SU-DHL-6 (cell line): ENCODE measurements around the gene C3orf18.

Source experiments
- H2AFZ ChIP-seq: fragments of 200-600 bp; sonication (generic); 2 replicates; pipeline ENCODE4 v1.6.1; 2014; ENCODE audit warnings: low read depth, mild to moderate bottlenecking, moderate library complexity, mixed read lengths, antibody characterized with exemption, low read length; ENCODE audit not compliant: severe bottlenecking
- H3F3A ChIP-seq: fragments of 200-600 bp; shearing (Covaris generic); 2 replicates; pipeline ENCODE4 v1.6.0; 2016; ENCODE audit warnings: antibody characterized with exemption, mild to moderate bottlenecking; ENCODE audit not compliant: insufficient read depth
- H3K27ac ChIP-seq: fragments of 200-600 bp; sonication (generic); 2 replicates; pipeline ENCODE4 v1.5.1; 2016; ENCODE audit warnings: low read depth, mild to moderate bottlenecking, low read length, moderate library complexity, mixed read lengths
- H3K27me3 ChIP-seq: fragments of 200-600 bp; sonication (generic), shearing (Covaris generic); 2 replicates; pipeline ENCODE4 v1.6.0; 2014; ENCODE audit warnings: mild to moderate bottlenecking, low read length
- H3K36me3 ChIP-seq: fragments of 200-600 bp; sonication (generic); 2 replicates; pipeline ENCODE4 v1.6.1; 2014; ENCODE audit warnings: mild to moderate bottlenecking, low read length, mixed read lengths
- H3K4me2 ChIP-seq: fragments of 300-600, 200-600 bp; shearing (Covaris generic), sonication (generic); 2 replicates; pipeline ENCODE4 v1.6.0; 2014; ENCODE audit warnings: low read length, low read depth, mild to moderate bottlenecking; ENCODE audit not compliant: poor library complexity, severe bottlenecking
- H3K4me3 ChIP-seq: fragments of 200-600 bp; sonication (generic); 2 replicates; pipeline ENCODE4 v1.5.1; 2014; ENCODE audit warnings: antibody characterized with exemption, low read length, mild to moderate bottlenecking, mixed read lengths; ENCODE audit not compliant: insufficient read depth, poor library complexity, severe bottlenecking
- H3K79me2 ChIP-seq: fragments of 200-600 bp; sonication (generic); 2 replicates; pipeline ENCODE4 v1.6.1; 2014; ENCODE audit warnings: mild to moderate bottlenecking, low read length, moderate library complexity; ENCODE audit not compliant: insufficient read depth
- H3K9ac ChIP-seq: fragments of 200-600 bp; sonication (generic); 2 replicates; pipeline ENCODE4 v1.7.0; 2014; ENCODE audit warnings: mild to moderate bottlenecking, low read length
- H3K9me2 ChIP-seq: fragments of 200-600 bp; sonication (generic); replicated peaks from 2 replicates; pipeline ENCODE4 v1.6.1; 2014; ENCODE audit warnings: low read length; ENCODE audit not compliant: insufficient read depth
- H3K9me3 ChIP-seq: fragments of 200-600 bp; sonication (generic); 2 replicates; pipeline ENCODE4 v1.6.1; 2014; ENCODE audit warnings: low read length, mixed read lengths; ENCODE audit not compliant: insufficient read depth
- H4K20me1 ChIP-seq: fragments of 200-600 bp; sonication (generic); 2 replicates; pipeline ENCODE4 v1.6.1; 2014; ENCODE audit warnings: low read depth, mild to moderate bottlenecking, antibody characterized with exemption, low read length, moderate library complexity, mixed read lengths
- EZH2phosphoT487 ChIP-seq: fragments of 200-600 bp; sonication (generic), shearing (Covaris generic); conservative IDR thresholded peaks from 2 replicates; pipeline ENCODE4 v1.6.1; 2018; ENCODE audit warnings: mild to moderate bottlenecking, antibody characterized with exemption, low read length, moderate library complexity, mixed read lengths
- TF ChIP-seq, protein P1 (sequence below): fragments of 200-600 bp; sonication (generic); IDR thresholded peaks from one replicate; pipeline ENCODE4 v1.5.1; 2017; ENCODE audit warnings: antibody characterized with exemption, mild to moderate bottlenecking, low read length, moderate library complexity; ENCODE audit not compliant: insufficient read depth, poor library complexity, severe bottlenecking

The C3orf18 gene

DNA sequence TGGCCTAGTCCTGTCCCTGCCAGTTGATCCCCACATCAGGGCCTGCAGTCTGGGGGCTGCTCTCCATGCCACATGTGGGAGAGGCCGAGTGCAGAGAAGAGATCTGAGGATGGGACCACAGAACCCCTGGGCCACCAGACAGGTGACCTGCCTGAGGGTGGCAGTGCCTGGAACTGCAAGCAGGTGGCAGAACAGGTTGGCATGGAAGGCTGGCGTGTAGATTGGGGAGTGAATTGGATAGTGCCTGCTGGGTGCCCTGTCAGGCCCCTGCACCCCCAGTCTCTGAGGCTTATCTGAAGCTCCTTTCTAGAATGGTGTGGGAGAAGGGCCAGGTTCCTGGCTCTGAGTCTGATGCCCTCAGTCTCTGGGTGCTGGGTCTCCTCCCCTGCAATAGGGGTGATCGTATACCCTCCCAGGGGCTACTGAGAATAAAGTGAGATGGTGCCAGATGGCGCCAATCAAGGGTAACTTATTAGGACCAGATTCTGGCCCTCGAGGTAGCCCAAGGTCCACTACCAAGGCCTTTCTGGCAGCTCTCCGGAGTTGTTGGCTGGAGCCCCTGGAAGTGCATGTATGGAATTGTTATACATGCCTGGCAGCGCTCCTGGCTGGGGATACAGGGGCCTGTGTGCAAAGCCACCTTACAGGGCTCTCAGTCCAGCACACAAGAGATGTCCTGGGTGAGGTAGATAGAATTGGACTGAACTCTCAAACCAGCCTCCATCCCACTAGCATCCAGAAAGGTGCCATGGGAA lies 15.7 kb downstream of the C3orf18 start:
- no peaks in the 10 kb centered on the region for H3K9me3 ChIP-seq
- H3F3A ChIP-seq: no peaks in the 10 kb centered on the region
- no peaks in the 10 kb centered on the region for H4K20me1 ChIP-seq
- H2AFZ ChIP-seq: no peak overlapping the region
- TF ChIP-seq EZH2phosphoT487: no peak
- TF ChIP-seq, protein P1, sequence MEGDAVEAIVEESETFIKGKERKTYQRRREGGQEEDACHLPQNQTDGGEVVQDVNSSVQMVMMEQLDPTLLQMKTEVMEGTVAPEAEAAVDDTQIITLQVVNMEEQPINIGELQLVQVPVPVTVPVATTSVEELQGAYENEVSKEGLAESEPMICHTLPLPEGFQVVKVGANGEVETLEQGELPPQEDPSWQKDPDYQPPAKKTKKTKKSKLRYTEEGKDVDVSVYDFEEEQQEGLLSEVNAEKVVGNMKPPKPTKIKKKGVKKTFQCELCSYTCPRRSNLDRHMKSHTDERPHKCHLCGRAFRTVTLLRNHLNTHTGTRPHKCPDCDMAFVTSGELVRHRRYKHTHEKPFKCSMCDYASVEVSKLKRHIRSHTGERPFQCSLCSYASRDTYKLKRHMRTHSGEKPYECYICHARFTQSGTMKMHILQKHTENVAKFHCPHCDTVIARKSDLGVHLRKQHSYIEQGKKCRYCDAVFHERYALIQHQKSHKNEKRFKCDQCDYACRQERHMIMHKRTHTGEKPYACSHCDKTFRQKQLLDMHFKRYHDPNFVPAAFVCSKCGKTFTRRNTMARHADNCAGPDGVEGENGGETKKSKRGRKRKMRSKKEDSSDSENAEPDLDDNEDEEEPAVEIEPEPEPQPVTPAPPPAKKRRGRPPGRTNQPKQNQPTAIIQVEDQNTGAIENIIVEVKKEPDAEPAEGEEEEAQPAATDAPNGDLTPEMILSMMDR: no peak
- no peaks in the 10 kb centered on the region for H3K79me2 ChIP-seq
- H3K9me2 ChIP-seq: no peaks in the 10 kb centered on the region
- no peaks in the 10 kb centered on the region for H3K27me3 ChIP-seq
- no peak overlapping the region for H3K9ac ChIP-seq
- H3K4me2 ChIP-seq: no peak overlapping the region
- H3K4me3 ChIP-seq: no peak overlapping the region
- no peak overlapping the region for H3K27ac ChIP-seq
- no peaks in the 10 kb centered on the region for H3K36me3 ChIP-seq

DNA sequence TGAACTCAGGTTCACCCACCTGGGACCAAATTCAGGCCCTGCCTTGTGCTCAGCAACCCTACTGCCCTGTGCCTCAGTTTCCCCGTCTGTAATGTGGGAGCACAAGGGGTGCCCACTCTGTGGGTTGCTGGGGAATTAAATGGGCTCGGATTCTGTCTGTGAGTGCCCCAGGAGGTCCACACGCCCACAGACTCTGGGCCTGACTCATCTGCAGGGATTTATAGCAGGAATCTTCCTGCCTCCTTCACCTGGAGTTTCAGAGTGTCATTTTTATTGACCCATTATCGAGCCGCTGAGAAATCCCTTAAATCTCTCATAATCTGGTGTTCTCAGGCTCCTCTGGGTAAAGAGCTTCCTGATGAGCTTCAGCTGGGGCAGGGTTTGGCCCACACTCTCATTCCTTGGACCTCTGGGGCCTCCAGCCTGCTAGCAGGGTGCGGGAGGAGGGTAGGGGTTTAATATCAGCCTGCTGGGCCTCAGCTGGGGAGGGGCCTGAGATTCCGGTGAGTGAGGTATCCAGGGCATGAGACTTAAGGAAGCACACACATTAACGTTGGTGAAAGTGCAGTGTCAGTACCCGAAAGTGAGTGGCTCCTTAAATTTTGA lies 16.4 kb downstream of the C3orf18 start:
- no peaks in the 10 kb centered on the region for H3K79me2 ChIP-seq
- H3K27me3 ChIP-seq: no peaks in the 10 kb centered on the region
- no peak overlapping the region for H3K27ac ChIP-seq
- no peak overlapping the region for H3K4me2 ChIP-seq
- TF ChIP-seq, protein P1: no peak
- no peak for TF ChIP-seq EZH2phosphoT487
- H3K9me3 ChIP-seq: no peaks in the 10 kb centered on the region
- H3K36me3 ChIP-seq: no peaks in the 10 kb centered on the region
- no peaks in the 10 kb centered on the region for H3K9me2 ChIP-seq
- no peak overlapping the region for H2AFZ ChIP-seq
- no peaks in the 10 kb centered on the region for H3F3A ChIP-seq
- no peak overlapping the region for H3K9ac ChIP-seq
- no peaks in the 10 kb centered on the region for H4K20me1 ChIP-seq
- H3K4me3 ChIP-seq: no peak overlapping the region

DNA sequence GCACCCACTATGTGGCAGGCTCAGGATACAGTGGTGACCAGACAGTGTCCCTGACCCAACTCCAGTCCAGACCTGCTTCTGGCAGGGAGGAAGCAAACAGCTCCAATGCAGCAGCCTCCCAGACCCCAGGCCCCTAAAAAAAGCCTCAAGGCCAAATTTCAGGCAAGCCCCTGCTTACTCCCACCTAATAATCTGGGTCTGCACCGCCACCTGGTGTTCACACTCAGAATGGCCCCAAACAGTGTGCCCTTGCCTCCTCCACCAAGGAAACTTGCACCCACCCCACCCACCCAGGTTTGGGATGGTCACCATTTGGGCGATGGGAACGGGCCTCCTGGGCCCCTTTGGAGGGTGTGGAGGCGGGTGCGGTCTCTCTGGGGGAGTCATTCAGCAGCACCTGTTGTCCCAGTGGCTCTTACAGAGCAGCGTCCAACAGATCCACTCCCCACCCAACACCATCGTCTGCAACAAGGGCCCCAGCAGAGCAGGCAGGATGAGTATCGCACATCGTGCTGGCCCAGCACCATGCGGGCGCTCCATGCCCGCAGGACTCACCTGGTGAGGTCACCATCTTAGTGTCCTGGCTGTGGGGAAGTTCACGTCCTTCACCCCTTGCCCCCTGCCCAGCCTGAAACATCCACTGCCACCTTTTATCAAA lies 17.3 kb downstream of the C3orf18 start:
- no peak overlapping the region for H2AFZ ChIP-seq
- H3K27ac ChIP-seq: no peak overlapping the region
- TF ChIP-seq, protein P1: no peak
- no peaks in the 10 kb centered on the region for H3K9me2 ChIP-seq
- no peaks in the 10 kb centered on the region for H3K27me3 ChIP-seq
- H3K4me2 ChIP-seq: no peak overlapping the region
- no peak overlapping the region for H3K4me3 ChIP-seq
- H4K20me1 ChIP-seq: no peaks in the 10 kb centered on the region
- no peaks in the 10 kb centered on the region for H3F3A ChIP-seq
- no peaks in the 10 kb centered on the region for H3K79me2 ChIP-seq
- no peaks in the 10 kb centered on the region for H3K36me3 ChIP-seq
- H3K9ac ChIP-seq: no peak overlapping the region
- H3K9me3 ChIP-seq: no peaks in the 10 kb centered on the region
